Stimulated activated CD4-positive, alpha-beta T cell treated with anti-CD3 and anti-CD28 coated beads, Interleukin-2, amount 100 ng/mL, for 24 hours (primary cell): Measurements from ENCODE around the gene TRIP6.
"Not testable (repeated sequence)": the region's sequence is repeated elsewhere in the genome, so short reads cannot be mapped to it uniquely, and the experiment has no call there.

Experiments used
- DNase-seq, 2 donors: peaks; one replicate each; pipeline ENCODE4 v3.0.0-alpha.2; 2020

The TRIP6 gene

GRCh38 chr7:100919335-100919734, 52.1 kb downstream of the TRIP6 start:
- DNase-seq, result not testable (repeated sequence)

DNA sequence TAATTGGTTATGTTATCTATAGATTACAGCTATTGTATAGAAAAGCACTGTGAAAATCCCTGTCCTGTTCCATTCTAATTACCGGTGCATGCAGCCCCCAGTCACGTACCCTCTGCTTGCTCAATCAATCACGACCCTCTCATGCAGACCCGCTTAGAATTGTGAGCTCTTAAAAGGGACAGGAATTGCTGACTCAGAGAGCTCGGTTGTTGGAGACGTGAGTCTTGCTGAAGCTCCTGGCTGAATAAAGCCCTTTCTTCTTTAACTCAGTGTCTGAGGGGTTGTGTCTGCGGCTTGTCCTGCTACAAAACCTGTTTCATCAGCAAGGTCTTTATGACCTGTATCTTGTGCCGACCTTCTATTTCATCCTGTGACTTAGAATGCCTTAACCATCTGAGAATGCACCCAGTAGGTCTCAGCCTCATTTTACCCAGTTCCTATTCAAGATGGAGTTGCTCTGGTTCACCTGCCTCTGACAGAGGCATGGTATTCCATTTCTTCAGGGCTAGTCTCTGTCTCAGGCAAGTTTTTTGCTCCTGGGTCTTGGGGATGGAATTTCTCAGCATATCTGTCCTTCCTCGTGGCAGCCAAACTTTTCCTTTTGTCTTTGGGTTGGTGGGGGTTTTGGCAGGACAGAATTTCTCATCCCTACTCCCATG, 52.7 kb downstream of the TRIP6 start:
- not testable (repeated sequence) for DNase-seq

DNA sequence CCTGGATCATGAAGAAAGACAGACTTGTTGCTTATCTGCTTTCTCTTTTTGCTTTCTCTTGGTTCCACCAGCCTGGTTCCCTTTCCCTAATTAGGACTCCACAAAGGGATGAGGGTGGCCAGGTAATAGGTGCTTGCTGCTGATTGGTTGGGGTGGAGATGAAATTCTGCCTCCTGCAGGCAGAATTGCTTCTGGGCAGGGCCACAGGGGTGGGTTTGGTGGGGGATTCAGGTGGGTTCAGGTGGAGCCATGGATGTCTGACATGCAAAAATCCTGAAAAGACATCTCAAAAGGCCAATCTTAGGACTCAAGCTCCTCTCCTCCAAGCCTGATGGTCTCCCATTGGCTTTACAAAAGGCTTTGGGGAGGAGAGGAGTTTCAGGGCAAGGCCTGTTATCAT, 53.9 kb downstream of the TRIP6 start:
- no peak for DNase-seq
